GM21619 (cell line): ENCODE measurements around the gene AREG.

Source experiments
- ATAC-seq: cut with Tn5 transposase; IDR thresholded peaks from one replicate; pipeline ENCODE4 v1.9.1; 2021; ENCODE audit not compliant: unreplicated experiment

AREG gene

DNA sequence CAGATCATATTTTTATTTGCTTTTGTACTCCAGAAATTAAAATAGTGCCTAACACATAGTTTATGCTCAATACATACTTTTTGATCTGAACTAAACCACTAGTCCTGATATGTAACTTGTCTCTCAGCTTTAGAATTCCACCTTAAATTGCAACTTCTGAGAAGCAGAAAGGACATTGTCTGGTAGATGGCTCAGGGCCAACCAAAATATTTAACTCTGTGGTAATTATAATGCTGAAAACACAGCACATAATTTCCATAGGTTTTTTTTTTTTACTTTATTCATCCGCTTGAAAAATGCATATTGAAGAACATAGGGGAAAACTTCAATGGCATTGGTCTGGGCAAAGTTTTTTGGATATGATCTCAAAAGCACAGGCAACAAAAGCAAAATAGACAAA is 59.3 kb downstream of the AREG start:
- ATAC-seq = no peak
